K562 (cell line): ENCODE results near the gene TMEM45A. TPM values are rescaled to one million over a fixed set of nuclear protein-coding genes. Genes with fewer than 3 reads are reported as not detected.

Source experiments
- ATAC-seq: fragments of 200-7000 bp; cut with Tn5 transposase; 3 replicates; pipeline ENCODE4 v1.9.1; 2020; ENCODE audit warnings: moderate library complexity
- BruUV-seq: library from RNA; stranded (reverse); fragments of 400-500 nt; replicated peaks from 2 replicates; lab custom pipeline; 2021; lab: Mats Ljungman, UMichigan
- CTCF ChIA-PET: fragments of 300-600 bp; formaldehyde crosslinking; extraction: SDS; loops from one replicate; lab custom pipeline; 2021; ENCODE audit warnings: low intra/inter-chr PET ratio; lab: Yijun Ruan, JAX
- POLR2A ChIA-PET: fragments of 300-600, 350-650 bp; sonication (Branson Sonifier 250); formaldehyde crosslinking; extraction: SDS; loops from one replicate; lab custom pipeline; 2021; ENCODE audit warnings: antibody characterized with exemption, inconsistent platforms; lab: Yijun Ruan, JAX
- DNase-seq, 4 experiments: peaks; one replicate each; pipeline versions ENCODE4 v3.0.0 to v3.0.0-alpha.2; 2011 to 2018; ENCODE audit warnings: low spot score in 3 of 4, mixed read lengths in 3 of 4; ENCODE audit errors: extremely low read depth in 1 of 4
- FAIRE-seq: peaks from 2 replicates; lab custom pipeline; 2011; peaks lifted over from hg19 to GRCh38; lab: Jason Lieb, UNC
- H2AFZ ChIP-seq: 2 replicates; pipeline ENCODE4 v1.6.0; 2011; ENCODE audit warnings: low read depth, low read length, control low read depth, inconsistent platforms
- H3K27ac ChIP-seq: fragments of 200-600 bp; 3 replicates; pipeline ENCODE4 v1.8.0; 2011; ENCODE audit warnings: low read depth, mild to moderate bottlenecking, control low read depth, inconsistent platforms, low read length, moderate library complexity, mixed read lengths; ENCODE audit errors: extremely low read depth
- H3K27me3 ChIP-seq, 2 experiments: fragments of 300-600 bp in 1 of 2; 2 replicates in 1 of 2; 3 replicates in 1 of 2; pipeline versions ENCODE4 v1.6.0 to v1.8.0; 2011; ENCODE audit warnings: inconsistent platforms in 2 of 2, low read length in 2 of 2, mild to moderate bottlenecking in 1 of 2, mixed read lengths in 1 of 2, moderate library complexity in 1 of 2; ENCODE audit not compliant: control insufficient read depth in 2 of 2, insufficient read depth in 2 of 2
- H3K36me3 ChIP-seq: fragments of 300-600 bp; 3 replicates; pipeline ENCODE4 v1.8.0; 2011; ENCODE audit warnings: mild to moderate bottlenecking, low read length, inconsistent platforms; ENCODE audit not compliant: control insufficient read depth, insufficient read depth
- H3K4me1 ChIP-seq, 2 experiments: fragments of 200-600 bp in 1 of 2; replicated peaks in 1 of 2; 2 replicates in 1 of 2; 3 replicates in 1 of 2; pipeline versions ENCODE4 v1.5.1 to v1.8.0; 2011; ENCODE audit warnings: inconsistent platforms in 2 of 2, low read length in 2 of 2, mild to moderate bottlenecking in 1 of 2, mixed read lengths in 1 of 2, moderate library complexity in 1 of 2; ENCODE audit not compliant: control insufficient read depth in 2 of 2, insufficient read depth in 2 of 2
- H3K4me2 ChIP-seq: 2 replicates; pipeline ENCODE4 v1.6.1; 2011; ENCODE audit warnings: low read length, control low read depth, inconsistent platforms, mixed read lengths; ENCODE audit not compliant: insufficient read depth
- H3K4me3 ChIP-seq: fragments of 200-600 bp; sonication (generic), shearing (Covaris generic); 2 replicates; pipeline ENCODE4 v1.5.1; 2016; ENCODE audit warnings: control low read depth, inconsistent platforms
- H3K79me2 ChIP-seq: fragments of 200-600 bp; 3 replicates; pipeline ENCODE4 v1.8.0; 2011; ENCODE audit warnings: low read length, inconsistent platforms; ENCODE audit not compliant: control insufficient read depth, insufficient read depth
- H3K9ac ChIP-seq, 2 experiments: 2 replicates each; pipeline versions ENCODE4 v1.6.0 to v1.6.1; 2011; ENCODE audit warnings: low read depth in 2 of 2, low read length in 2 of 2, control low read depth in 1 of 2, inconsistent platforms in 1 of 2, mild to moderate bottlenecking in 1 of 2, mixed read lengths in 1 of 2; ENCODE audit not compliant: insufficient read depth in 1 of 2
- H3K9me1 ChIP-seq: one replicate; pipeline ENCODE4 v1.6.0; 2011; ENCODE audit warnings: inconsistent platforms, mild to moderate bottlenecking, low read length, moderate library complexity; ENCODE audit not compliant: control insufficient read depth, insufficient read depth
- H3K9me3 ChIP-seq: replicated peaks from 2 replicates; pipeline ENCODE4 v1.5.1; 2011; ENCODE audit warnings: low read depth, low read length, inconsistent platforms; ENCODE audit not compliant: control insufficient read depth, insufficient read depth
- H4K20me1 ChIP-seq: replicated peaks from 2 replicates; pipeline ENCODE4 v1.6.1; 2011; ENCODE audit warnings: low read length, inconsistent platforms, mixed read lengths; ENCODE audit not compliant: control insufficient read depth, insufficient read depth
- ATF7 ChIP-seq: fragments of 450-650 bp; IDR thresholded peaks from 2 replicates; pipeline ENCODE4 v1.7.1; 2014; ENCODE audit warnings: mild to moderate bottlenecking, moderate library complexity
- CBX2 ChIP-seq: fragments of 200-600 bp; sonication (generic); IDR thresholded peaks from one replicate; pipeline ENCODE4 v1.6.1; 2012; ENCODE audit warnings: mild to moderate bottlenecking, low read length, inconsistent platforms; ENCODE audit not compliant: insufficient read depth, poor library complexity, severe bottlenecking
- DPF2 ChIP-seq: fragments of 450-650 bp; IDR thresholded peaks from 2 replicates; pipeline ENCODE4 v1.6.1; 2016
- E2F3 ChIP-seq: fragments of 250-450 bp; sonication (Bioruptor Pico); IDR thresholded peaks from 2 replicates; pipeline ENCODE4 v1.4.0; 2020; ENCODE audit warnings: mild to moderate bottlenecking
- FOXK1 ChIP-seq: sonication (generic); formaldehyde crosslinking; IDR thresholded peaks from 2 replicates; pipeline ENCODE4 v1.8.0; 2022; ENCODE audit warnings: missing genetic modification reagents, mild to moderate bottlenecking, borderline replicate concordance
- JUNB ChIP-seq: fragments of 450-650 bp; formaldehyde crosslinking; conservative IDR thresholded peaks from 2 replicates; pipeline ENCODE4 v1.4.0; 2020; ENCODE audit warnings: mild to moderate bottlenecking
- MIER1 ChIP-seq: fragments of 450-650 bp; IDR thresholded peaks from 2 replicates; pipeline ENCODE4 v1.6.1; 2016; ENCODE audit warnings: antibody characterized with exemption, mild to moderate bottlenecking, low read depth
- NCOA1 ChIP-seq: fragments of 450-650 bp; IDR thresholded peaks from 2 replicates; pipeline ENCODE4 v1.6.1; 2016; ENCODE audit warnings: low read depth
- NFRKB ChIP-seq: fragments of 450-650 bp; IDR thresholded peaks from 2 replicates; pipeline ENCODE4 v1.6.1; 2016; ENCODE audit warnings: low read depth
- SMC3 ChIP-seq: conservative IDR thresholded peaks from 2 replicates; pipeline ENCODE4 v1.6.1; 2011; ENCODE audit warnings: low read depth, low read length, improper control_type of control experiment; ENCODE audit not compliant: insufficient read depth
- TCFL5 ChIP-seq: fragments of 250-450 bp; sonication (Bioruptor Pico); conservative IDR thresholded peaks from 2 replicates; pipeline ENCODE4 v1.6.1; 2021; ENCODE audit warnings: mild to moderate bottlenecking, moderate library complexity, matching md5 sums
- TSC22D4 ChIP-seq: fragments of 450-650 bp; IDR thresholded peaks from 2 replicates; pipeline ENCODE4 v1.6.1; 2016; ENCODE audit warnings: missing genetic modification characterization, missing biosample characterization, control low read depth
- ZNF12 ChIP-seq: sonication (generic); formaldehyde crosslinking; IDR thresholded peaks from 2 replicates; pipeline ENCODE4 v1.4.0; 2020; ENCODE audit warnings: mild to moderate bottlenecking, missing genetic modification reagents
- ZNF121 ChIP-seq: sonication (generic); formaldehyde crosslinking; conservative IDR thresholded peaks from 2 replicates; pipeline ENCODE4 v1.8.0; 2022; ENCODE audit warnings: missing genetic modification reagents
- WGBS: fragments of 100-300 bp; shearing (Covaris generic); methylation state at CpG from one replicate; pipeline ENCODE4 v1.1.6; 2016; ENCODE audit warnings: low coverage, mixed read lengths; ENCODE audit not compliant: insufficient coverage; ENCODE audit errors: missing lambda C conversion rate; 5-methylcytosine and 5-hydroxymethylcytosine counted together
- in situ Hi-C: fragments of 300-500 bp; cut with MboI; formaldehyde crosslinking; loops from 4 replicates; pipeline ENCODE4 v1.15.0; 2018; ENCODE audit warnings: inconsistent platforms, mixed read lengths
- intact Hi-C: fragments of 100-400 bp; cut with micrococcal nuclease; formaldehyde crosslinking; loops from 2 replicates; pipeline ENCODE4 v1.14.2; 2022
- polyA plus RNA-seq, 8 experiments: library from polyadenylated mRNA; depleted of rRNA in 4 of 8; stranded (reverse) in 5 of 8; unstranded in 3 of 8; fragments of >200 nt; fragmentation: Nextera tagmentation in 2 of 8; fragmentation: Illumina TruSeq in 1 of 8; extraction: Ambion mirVana in 2 of 8; extraction: Trizol in 1 of 8; gene quantifications; 2 replicates each; pipeline versions ENCODE4 v1.2.1 to v1.2.3, GENCODE V29; 2011 to 2014; ENCODE audit warnings: inconsistent platforms in 1 of 8, missing spikeins in 1 of 8
- total RNA-seq, 7 experiments: library from RNA; depleted of rRNA in 6 of 7; stranded (reverse); fragments of >200 nt in 6 of 7; fragmentation: Illumina TruSeq in 2 of 7; extraction: Trizol in 2 of 7; gene quantifications; 2 replicates each; pipeline versions ENCODE4 v1.2.1 to v1.2.3, GENCODE V29; 2011 to 2021; ENCODE audit warnings: low replicate concordance in 1 of 7
- TF ChIP-seq, protein P1 (sequence below): fragments of 250-450 bp; sonication (Bioruptor Pico); IDR thresholded peaks from 2 replicates; pipeline ENCODE4 v1.5.0; 2020; ENCODE audit warnings: mild to moderate bottlenecking, borderline replicate concordance
- TF ChIP-seq, protein P2 (sequence below): sonication (generic); formaldehyde crosslinking; IDR thresholded peaks from 2 replicates; pipeline ENCODE4 v1.8.1; 2023; ENCODE audit warnings: mild to moderate bottlenecking, missing genetic modification reagents

Gene TMEM45A
- total and polyA plus RNA-seq, 9 of the 15 experiments (the other 6 are each of a cell fraction or from before 2014, with no cell fraction given), result 0.41 to 4.1 (median 0.95) TPM

DNA sequence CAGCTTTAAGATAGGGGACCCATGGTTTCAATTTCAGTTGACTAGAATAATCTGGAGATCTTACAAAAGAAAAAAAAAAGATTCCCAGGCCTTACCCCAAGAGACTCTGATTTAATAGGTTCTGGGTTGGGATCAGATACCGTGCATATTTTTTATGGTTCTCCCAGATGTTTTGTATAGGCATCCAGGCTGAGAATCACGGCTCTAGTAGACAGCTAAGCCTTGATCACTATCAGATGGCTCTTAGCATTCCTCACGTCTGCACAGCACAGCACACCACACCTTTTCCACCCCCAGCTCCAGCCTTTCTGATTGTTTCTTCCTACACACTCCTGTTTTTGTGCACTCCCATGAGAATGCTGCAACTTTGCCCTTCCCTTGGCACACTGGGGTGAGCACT, 40.8 kb downstream of the TMEM45A start:
- intact Hi-C loops, result no loop called here
- CTCF ChIA-PET, result no interaction called here
- TF ChIP-seq DPF2 (no peak), NFRKB (no peak), ZNF121 (no peak), E2F3 (no peak), SMC3 (no peak), ZNF12 (CRISPR knock-in tag) (no peak), NCOA1 (no peak), TSC22D4 (tag) (no peak), CBX2 (no peak), JUNB (CRISPR knock-in tag) (no peak), TCFL5 (no peak), MIER1 (no peak), ATF7 (no peak), FOXK1 (CRISPR knock-in tag) (no peak)
- TF ChIP-seq, protein P1, sequence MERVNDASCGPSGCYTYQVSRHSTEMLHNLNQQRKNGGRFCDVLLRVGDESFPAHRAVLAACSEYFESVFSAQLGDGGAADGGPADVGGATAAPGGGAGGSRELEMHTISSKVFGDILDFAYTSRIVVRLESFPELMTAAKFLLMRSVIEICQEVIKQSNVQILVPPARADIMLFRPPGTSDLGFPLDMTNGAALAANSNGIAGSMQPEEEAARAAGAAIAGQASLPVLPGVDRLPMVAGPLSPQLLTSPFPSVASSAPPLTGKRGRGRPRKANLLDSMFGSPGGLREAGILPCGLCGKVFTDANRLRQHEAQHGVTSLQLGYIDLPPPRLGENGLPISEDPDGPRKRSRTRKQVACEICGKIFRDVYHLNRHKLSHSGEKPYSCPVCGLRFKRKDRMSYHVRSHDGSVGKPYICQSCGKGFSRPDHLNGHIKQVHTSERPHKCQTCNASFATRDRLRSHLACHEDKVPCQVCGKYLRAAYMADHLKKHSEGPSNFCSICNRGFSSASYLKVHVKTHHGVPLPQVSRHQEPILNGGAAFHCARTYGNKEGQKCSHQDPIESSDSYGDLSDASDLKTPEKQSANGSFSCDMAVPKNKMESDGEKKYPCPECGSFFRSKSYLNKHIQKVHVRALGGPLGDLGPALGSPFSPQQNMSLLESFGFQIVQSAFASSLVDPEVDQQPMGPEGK (CRISPR knock-in tag), result no peak
- TF ChIP-seq, protein P2, sequence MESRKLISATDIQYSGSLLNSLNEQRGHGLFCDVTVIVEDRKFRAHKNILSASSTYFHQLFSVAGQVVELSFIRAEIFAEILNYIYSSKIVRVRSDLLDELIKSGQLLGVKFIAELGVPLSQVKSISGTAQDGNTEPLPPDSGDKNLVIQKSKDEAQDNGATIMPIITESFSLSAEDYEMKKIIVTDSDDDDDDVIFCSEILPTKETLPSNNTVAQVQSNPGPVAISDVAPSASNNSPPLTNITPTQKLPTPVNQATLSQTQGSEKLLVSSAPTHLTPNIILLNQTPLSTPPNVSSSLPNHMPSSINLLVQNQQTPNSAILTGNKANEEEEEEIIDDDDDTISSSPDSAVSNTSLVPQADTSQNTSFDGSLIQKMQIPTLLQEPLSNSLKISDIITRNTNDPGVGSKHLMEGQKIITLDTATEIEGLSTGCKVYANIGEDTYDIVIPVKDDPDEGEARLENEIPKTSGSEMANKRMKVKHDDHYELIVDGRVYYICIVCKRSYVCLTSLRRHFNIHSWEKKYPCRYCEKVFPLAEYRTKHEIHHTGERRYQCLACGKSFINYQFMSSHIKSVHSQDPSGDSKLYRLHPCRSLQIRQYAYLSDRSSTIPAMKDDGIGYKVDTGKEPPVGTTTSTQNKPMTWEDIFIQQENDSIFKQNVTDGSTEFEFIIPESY, result no peak
- TF ChIP-seq, all 486 proteins: peak for 0
- H3K4me3 ChIP-seq, result no peak overlapping the region
- H3K9me3 ChIP-seq, result no peaks in the 10 kb centered on the region
- no peaks in the 10 kb centered on the region for H3K9me1 ChIP-seq
- H2AFZ ChIP-seq, result no peak overlapping the region
- H3K36me3 ChIP-seq, result no peaks in the 10 kb centered on the region
- H3K4me1 ChIP-seq, result no peaks in the 10 kb centered on the region; a peak in 2 of 5 replicates
- no peak overlapping the region for H3K27ac ChIP-seq
- in situ Hi-C loops, result no loop called here
- BruUV-seq, result no TSS peak
- no peak overlapping the region for H3K4me2 ChIP-seq
- POLR2A ChIA-PET, result no interaction called here
- WGBS, result 0% methylated on average over 3 of the region's 3 CpGs
- no peak overlapping the region for H3K9ac ChIP-seq
- FAIRE-seq (no peak), ATAC-seq (no peak), DNase-seq (no peak)
- no peaks in the 10 kb centered on the region; a peak in 1 of 5 replicates for H3K27me3 ChIP-seq
- no peaks in the 10 kb centered on the region for H3K79me2 ChIP-seq
- no peaks in the 10 kb centered on the region for H4K20me1 ChIP-seq
